MG63 (cell line): ENCODE data around the gene MLLT1. TPM values are rescaled to one million over a fixed set of nuclear protein-coding genes. Genes with fewer than 3 reads are reported as not detected.
"Not testable (repeated sequence)": the region's sequence is repeated elsewhere in the genome, so short reads cannot be mapped to it uniquely, and the experiment has no call there.

Experiments used
- DNase-seq: peaks from one replicate; pipeline ENCODE4 v3.0.0-alpha.2; 2020
- H3K27me3 ChIP-seq: fragments of 250-450 bp; sonication (Bioruptor Pico); 2 replicates; pipeline ENCODE4 v1.5.1; 2020; ENCODE audit warnings: mild to moderate bottlenecking, moderate library complexity
- H3K36me3 ChIP-seq: fragments of 250-450 bp; sonication (Bioruptor Pico); 2 replicates; pipeline ENCODE4 v1.5.1; 2020; ENCODE audit warnings: mild to moderate bottlenecking, moderate library complexity
- H3K4me3 ChIP-seq: fragments of 250-450 bp; sonication (Bioruptor Pico); 2 replicates; pipeline ENCODE4 v1.5.1; 2020; ENCODE audit warnings: mild to moderate bottlenecking, moderate library complexity
- H3K9me3 ChIP-seq: fragments of 250-450 bp; sonication (Bioruptor Pico); 2 replicates; pipeline ENCODE4 v1.5.1; 2020; ENCODE audit warnings: mild to moderate bottlenecking, moderate library complexity
- total RNA-seq: library from RNA; depleted of rRNA; stranded (reverse); fragments of >200 nt; shearing (Covaris generic); gene quantifications from 2 replicates; pipeline ENCODE4 v1.2.3, GENCODE V29; 2014; ENCODE audit warnings: low replicate concordance; rRNA removed

The MLLT1 gene, protein sequence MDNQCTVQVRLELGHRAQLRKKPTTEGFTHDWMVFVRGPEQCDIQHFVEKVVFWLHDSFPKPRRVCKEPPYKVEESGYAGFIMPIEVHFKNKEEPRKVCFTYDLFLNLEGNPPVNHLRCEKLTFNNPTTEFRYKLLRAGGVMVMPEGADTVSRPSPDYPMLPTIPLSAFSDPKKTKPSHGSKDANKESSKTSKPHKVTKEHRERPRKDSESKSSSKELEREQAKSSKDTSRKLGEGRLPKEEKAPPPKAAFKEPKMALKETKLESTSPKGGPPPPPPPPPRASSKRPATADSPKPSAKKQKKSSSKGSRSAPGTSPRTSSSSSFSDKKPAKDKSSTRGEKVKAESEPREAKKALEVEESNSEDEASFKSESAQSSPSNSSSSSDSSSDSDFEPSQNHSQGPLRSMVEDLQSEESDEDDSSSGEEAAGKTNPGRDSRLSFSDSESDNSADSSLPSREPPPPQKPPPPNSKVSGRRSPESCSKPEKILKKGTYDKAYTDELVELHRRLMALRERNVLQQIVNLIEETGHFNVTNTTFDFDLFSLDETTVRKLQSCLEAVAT
- total RNA-seq = 3.0 and 6.5 TPM in 2 replicates

DNA sequence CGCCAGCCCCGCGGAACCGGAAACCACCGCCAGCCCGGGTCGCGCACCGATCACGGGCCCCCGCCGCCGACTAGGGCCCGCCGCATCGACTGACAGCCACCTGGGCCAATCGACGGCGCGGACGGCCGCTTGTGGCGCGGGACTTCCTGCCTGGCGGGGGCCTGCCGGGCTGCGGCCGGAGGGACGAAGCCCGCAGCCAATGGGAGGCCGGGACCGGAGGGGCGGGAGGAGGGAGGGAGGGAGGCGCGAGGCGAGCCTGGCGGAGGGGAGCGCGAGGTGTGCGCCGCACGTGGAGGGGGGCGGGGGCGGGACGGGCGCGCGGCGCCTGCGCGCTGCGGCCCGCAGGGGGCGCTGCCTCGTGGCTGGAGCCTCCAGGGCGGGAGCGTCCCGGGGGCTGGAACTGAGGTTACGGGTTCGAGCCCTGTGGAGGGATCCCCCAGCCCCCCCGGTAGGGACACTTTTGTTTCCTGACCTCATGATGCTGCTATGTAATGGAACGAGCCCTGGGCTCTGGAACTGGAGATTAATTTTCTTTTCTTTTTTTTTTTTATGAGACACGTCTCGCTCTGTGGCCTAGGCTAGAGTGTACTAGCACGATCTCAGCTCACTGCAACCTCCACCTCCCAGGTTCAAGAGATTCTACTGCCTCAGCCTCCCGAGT is at the start of gene MLLT1:
Gene MLLT1, minus strand, starts transcription at position 45 of the 661 bp plus-strand sequence. CDS start 191 bp downstream, outside the sequence.
- Histone ChIP-seq H3K4me3 (peak within 1 kb of the TSS; percentile 66), H3K9me3 (no peaks in the 10 kb centered on the region), H3K36me3 (no peaks in the 10 kb centered on the region; the same call in 1 of the 2 replicates), H3K27me3 (no peaks in the 10 kb centered on the region)
- DNase-seq = peak; percentile 97

DNA sequence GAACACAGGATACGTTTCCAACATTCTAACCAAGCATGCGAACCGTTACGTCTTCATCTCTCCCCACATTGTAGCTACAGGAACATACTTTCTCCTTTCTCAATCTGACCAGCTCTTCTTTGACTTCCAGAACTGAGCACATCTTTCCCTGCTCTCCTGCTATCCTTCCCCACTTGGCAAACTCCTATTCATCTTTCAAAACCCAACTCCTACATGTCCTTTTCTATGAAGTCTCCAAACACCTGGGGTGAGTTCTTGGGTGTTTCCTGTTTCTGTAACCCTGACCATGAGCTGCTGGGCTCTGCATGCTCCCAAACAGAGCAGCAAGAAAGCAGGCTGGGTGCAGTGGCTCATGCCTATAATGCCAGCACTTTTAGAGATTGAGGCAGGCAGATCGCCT is 47.0 kb upstream of the MLLT1 start:
- H3K9me3 ChIP-seq = no peaks in the 10 kb centered on the region
- no peak overlapping the region for H3K4me3 ChIP-seq
- DNase-seq = no peak
- no peaks in the 10 kb centered on the region for H3K27me3 ChIP-seq
- no peaks in the 10 kb centered on the region for H3K36me3 ChIP-seq

DNA sequence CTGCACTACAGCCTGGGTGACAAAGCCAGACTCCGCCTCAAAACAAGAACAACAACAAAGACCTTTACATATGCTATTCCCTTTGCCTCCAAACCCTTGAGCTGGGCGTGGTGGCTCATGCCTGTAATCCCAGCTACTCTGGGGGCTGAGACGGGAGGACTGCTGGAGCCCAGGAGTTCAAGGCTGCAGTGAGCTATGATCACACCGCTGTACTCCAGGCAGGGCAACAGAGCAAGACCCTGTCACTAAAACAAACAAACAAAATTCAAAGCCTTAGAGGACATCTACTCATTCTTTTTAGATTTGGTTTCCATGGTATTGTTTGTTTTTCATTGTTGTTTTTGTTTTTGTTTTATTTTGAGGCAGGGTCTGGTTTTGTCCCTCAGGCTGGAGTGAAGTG is 45.8 kb upstream of the MLLT1 start:
- Histone ChIP-seq H3K4me3 (no peak overlapping the region), H3K27me3 (no peaks in the 10 kb centered on the region), H3K36me3 (no peaks in the 10 kb centered on the region), H3K9me3 (no peaks in the 10 kb centered on the region)
- DNase-seq = no peak

DNA sequence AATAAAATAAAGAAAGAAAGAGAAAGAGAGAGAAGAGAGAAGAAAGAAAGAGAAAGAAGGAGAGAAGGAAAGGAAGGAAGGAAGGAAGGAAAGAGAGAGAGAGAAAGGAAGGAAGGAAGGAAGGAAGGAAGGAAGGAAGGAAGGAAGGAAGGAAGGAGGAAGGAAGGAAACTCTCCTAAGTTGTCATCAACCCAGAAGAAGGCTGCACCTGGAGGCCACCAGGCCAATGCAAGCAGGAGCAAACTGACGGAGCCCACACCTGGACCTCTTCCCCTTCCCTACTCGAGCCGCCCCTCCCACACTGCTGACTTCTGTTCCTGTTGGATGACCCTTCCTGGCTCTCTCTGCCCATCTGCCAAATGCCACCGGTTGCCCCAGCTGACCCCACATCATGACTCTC is 45.0 kb upstream of the MLLT1 start:
- Histone ChIP-seq H3K9me3 (no peaks in the 10 kb centered on the region), H3K4me3 (no peak overlapping the region), H3K36me3 (no peaks in the 10 kb centered on the region), H3K27me3 (no peaks in the 10 kb centered on the region)
- no peak for DNase-seq

DNA sequence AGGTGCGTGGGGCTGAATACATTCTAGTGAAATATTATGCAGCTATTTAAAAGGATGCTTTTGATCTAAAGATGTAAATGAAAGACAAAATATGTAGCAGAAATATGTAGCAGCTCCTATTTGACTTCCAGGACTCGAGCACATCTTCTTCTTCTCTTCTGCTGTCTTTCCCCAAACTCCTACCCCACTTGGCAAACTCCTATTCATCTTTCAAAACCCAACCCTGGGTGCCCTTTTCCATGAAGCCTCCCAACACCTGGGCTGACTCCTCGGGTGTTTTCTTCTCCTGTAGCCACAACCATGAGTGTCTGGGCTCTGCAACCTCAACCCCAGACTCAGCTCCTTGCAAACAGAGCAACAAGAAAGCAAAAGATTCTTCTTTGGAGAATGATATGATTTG is 42.5 kb upstream of the MLLT1 start:
- no peaks in the 10 kb centered on the region for H3K9me3 ChIP-seq
- H3K4me3 ChIP-seq = no peak overlapping the region
- no peak for DNase-seq
- H3K27me3 ChIP-seq = no peaks in the 10 kb centered on the region
- H3K36me3 ChIP-seq = no peaks in the 10 kb centered on the region

DNA sequence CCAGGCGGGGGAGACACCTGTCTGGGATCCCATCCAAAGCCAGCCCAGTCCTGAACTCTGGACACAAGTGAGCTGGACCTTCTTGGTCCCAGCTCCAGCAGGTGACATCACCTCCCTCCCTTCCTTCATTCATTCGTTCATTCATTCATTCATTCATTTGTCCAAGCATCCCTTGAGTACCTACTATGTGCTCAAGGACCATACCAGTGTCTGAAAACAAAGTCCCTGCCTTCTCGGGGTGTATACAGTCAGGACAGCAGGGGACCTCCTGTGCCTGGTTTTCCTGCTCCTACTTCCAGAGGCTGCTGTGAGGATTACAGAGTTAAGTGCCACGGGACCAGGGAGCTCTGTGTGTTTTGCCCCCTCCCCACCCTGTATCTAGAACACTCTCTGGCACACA is 39.6 kb upstream of the MLLT1 start:
- Histone ChIP-seq H3K4me3 (no peak overlapping the region), H3K36me3 (no peaks in the 10 kb centered on the region), H3K9me3 (no peaks in the 10 kb centered on the region), H3K27me3 (no peaks in the 10 kb centered on the region)
- no peak for DNase-seq

DNA sequence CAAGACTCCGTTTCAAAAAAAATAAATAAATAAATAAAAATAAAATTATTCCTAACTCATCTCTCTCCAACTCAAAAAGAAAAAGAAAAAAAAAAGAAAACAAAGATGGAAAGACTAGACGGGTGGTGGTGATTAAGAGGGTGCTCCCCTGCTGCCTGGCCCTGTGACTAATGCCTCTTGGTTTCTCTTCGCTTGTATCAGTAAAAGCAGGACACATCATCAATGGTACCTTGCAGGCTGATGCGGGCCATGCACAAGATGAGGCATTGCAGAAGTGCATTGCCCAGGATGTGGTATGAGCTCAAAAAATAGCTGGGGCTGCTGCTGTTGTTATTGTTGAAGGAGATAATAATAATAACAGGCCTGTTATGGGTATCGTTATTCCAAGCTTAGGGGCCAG is 39.0 kb upstream of the MLLT1 start:
- Histone ChIP-seq H3K9me3 (no peaks in the 10 kb centered on the region), H3K4me3 (no peak overlapping the region), H3K27me3 (no peaks in the 10 kb centered on the region), H3K36me3 (no peaks in the 10 kb centered on the region)
- DNase-seq = peak; percentile 30

DNA sequence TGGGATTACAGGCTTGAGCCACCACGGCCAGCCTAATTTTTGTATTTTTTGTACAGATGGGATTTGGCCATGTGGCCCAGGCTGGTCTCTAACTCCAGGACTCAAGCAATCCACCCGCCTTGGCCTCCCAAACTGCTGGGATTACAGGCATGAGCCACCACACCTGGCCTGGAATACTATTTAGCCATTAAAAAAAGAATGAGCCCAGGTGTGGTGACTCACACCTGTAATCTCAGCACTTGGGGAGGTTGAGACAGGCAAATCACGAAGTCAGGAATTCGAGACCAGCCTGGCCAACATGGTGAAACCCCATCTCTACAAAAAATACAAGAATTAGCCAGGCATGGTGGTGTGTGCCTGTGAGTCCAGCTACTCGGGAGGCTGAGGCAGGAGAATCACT is 35.9 kb upstream of the MLLT1 start:
- H3K9me3 ChIP-seq, DNase-seq, H3K36me3 ChIP-seq, H3K4me3 ChIP-seq, H3K27me3 ChIP-seq: not testable (repeated sequence)

DNA sequence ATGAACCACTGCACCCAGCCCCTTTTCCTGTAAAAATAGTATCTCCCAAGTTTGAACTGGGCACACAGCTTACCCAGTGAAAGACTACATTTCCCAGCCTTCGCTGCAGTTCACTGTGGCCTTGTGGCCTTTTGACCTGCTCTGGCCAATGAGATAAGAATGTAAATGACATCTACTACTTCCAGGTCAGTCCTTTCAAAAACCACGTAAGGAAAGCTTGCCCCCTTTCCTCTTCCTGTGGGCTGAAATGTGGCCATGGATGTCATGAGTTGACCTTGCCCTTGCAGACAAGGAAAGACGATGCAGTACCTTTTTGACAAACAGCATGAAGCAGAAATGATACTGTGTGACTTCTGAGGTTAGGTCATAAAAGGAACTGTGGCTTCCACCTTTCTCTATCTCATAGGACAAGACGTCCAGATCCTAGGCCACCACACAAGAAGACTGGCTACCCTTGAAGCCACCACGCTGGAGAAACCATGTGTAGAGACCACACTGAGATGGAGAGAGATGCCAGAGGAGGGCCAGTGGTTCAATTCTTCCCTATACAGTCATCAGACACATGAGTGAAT is 33.7 kb upstream of the MLLT1 start:
- no peak for DNase-seq
- H3K36me3 ChIP-seq = no peaks in the 10 kb centered on the region
- no peak overlapping the region for H3K4me3 ChIP-seq
- H3K9me3 ChIP-seq = no peaks in the 10 kb centered on the region
- no peaks in the 10 kb centered on the region for H3K27me3 ChIP-seq

DNA sequence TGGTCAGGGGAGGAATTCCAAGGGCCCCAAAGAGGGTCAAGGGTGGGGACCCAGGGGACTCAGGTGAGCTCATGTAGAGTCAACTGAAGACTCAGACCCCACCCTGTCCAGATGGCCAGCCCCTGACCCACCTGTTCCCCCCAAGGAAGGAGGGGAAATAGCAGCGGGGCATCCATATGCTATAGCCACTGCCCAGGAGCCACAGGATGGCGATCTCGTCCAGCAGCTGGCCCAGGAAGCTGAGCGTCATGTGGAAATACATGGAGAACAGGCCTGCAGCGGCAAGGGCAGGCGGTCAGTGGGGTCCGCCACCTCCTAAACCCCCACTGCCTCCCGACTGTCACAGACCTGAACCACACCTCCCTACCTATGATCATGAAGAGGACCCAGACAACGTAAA is 32.2 kb upstream of the MLLT1 start:
- H3K27me3 ChIP-seq = no peaks in the 10 kb centered on the region
- no peaks in the 10 kb centered on the region for H3K9me3 ChIP-seq
- no peak for DNase-seq
- H3K4me3 ChIP-seq = no peak overlapping the region
- no peaks in the 10 kb centered on the region for H3K36me3 ChIP-seq

DNA sequence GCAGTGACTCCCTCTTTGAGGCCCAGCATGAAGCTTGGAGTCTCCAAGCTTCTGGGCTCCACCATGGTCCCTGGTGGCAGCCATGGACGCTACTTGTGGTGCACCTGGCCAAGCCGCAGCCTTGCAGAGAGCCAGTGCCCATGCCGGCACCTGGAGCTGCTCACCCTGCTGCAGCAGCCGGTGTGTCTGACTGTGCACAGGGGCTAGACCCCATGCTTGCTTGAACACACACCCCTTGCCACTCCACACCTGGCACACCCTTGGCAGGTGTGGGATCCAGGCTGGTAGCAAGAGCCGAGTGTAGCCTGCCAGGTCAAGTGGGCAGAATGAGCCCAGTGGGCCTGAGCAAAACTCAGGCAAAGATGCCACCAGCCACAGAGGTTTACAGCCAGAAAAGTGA is 18.6 kb upstream of the MLLT1 start:
- Histone ChIP-seq H3K27me3 (no peaks in the 10 kb centered on the region), H3K9me3 (no peaks in the 10 kb centered on the region; the same call in 1 of the 2 replicates), H3K4me3 (no peak overlapping the region), H3K36me3 (no peaks in the 10 kb centered on the region)
- DNase-seq = no peak

DNA sequence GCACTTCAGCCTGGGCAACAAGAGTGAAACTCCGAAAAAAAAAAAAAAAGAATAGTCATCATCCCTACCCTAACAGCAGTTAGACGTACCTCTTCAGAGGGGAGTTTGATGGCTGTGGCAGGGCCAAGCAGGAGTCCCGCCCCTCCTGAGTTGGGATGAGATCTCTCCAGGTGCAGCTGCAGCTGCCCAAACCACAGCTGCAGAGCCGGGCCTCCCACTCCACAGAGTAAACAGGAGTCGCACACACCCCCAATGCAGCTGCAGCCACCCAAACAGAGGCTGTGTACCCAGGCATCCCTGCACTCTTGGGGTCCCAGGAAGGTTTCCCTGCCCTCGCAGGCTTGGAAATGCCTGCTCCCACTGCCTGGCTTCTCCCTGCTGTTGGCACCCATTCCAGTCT is 17.4 kb upstream of the MLLT1 start:
- Histone ChIP-seq H3K4me3 (no peak overlapping the region), H3K36me3 (no peaks in the 10 kb centered on the region), H3K9me3 (no peaks in the 10 kb centered on the region; the same call in 1 of the 2 replicates), H3K27me3 (no peaks in the 10 kb centered on the region)
- no peak for DNase-seq

DNA sequence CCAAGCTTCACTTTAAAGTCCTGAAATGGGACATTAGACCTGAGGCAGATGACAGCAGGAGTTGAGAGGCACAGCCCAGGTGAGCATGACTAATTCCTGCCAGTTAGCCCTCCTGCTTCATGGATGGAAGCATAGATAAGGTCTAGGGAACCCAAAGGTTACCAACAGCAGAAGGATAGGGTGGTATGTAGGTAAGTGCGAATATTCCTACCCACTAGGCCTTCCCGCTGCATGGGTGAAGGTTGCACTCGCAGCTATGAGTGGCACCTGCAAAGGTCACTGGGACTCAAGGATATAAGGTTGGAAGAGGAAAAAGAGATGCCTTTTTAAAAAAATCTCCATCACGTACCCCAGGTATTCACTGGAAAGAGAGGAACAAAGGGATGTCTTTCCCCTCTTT is 12.2 kb upstream of the MLLT1 start:
- DNase-seq = no peak
- H3K36me3 ChIP-seq = no peaks in the 10 kb centered on the region
- H3K4me3 ChIP-seq = no peak overlapping the region
- H3K9me3 ChIP-seq = peaks cover 2% of the 10 kb centered on the region
- H3K27me3 ChIP-seq = no peaks in the 10 kb centered on the region

DNA sequence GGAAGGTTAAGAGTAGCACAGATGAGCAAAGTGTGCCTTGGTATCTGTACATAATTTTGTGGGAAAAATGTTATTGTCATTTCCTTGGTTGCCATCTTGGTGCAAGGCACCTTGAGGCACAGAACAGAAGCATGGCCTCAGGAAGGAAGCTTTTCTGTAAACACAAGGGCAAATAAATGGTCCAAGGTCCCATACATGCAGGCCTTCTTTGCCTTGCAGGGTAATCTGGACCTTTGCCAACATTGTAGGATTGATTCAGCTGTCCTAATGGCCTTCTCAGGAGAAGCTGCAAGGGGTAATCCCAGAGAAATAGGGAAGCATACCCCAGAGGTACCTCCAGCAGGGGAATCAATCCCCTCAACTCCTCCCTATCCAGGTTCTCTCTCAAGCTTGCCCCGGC is 9.0 kb upstream of the MLLT1 start:
- no peak for DNase-seq
- no peaks in the 10 kb centered on the region for H3K27me3 ChIP-seq
- peaks cover 2% of the 10 kb centered on the region; the same call in 1 of the 2 replicates for H3K9me3 ChIP-seq
- H3K36me3 ChIP-seq = no peaks in the 10 kb centered on the region
- no peak overlapping the region for H3K4me3 ChIP-seq

DNA sequence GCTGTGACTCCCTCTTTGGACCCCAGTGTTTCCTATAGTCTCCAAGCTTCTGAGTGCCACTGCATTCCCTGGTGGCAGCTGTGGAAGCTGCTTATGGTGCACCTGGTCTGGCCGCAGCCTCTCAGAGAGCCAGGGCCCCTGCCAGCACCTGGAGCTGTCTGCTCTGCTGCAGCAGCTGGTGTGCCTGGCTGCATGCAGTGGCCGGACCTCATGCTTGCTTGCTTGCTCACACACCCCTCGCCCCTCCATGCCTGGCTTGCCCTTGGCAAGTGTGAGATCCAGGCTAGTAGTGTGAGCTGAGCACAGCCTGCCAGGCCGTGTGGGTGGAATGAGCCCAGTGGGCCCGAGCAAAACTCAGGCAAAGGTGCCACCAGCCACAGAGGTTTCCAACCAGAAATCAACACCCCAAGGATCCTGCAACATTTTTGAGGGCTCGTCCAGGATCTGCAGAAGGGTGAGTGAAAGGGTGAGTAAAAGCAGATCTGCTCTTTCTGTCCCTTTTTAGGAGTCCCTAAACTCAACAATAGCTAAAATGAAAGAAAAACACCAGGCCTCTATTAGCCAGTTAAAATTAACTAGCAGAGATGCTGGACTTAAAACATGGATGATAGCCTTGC is 7.6 kb upstream of the MLLT1 start:
- no peak for DNase-seq
- H3K4me3 ChIP-seq = no peak overlapping the region
- H3K9me3 ChIP-seq = peaks cover 2% of the 10 kb centered on the region; the same call in 1 of the 2 replicates
- no peaks in the 10 kb centered on the region for H3K27me3 ChIP-seq
- H3K36me3 ChIP-seq = no peaks in the 10 kb centered on the region

DNA sequence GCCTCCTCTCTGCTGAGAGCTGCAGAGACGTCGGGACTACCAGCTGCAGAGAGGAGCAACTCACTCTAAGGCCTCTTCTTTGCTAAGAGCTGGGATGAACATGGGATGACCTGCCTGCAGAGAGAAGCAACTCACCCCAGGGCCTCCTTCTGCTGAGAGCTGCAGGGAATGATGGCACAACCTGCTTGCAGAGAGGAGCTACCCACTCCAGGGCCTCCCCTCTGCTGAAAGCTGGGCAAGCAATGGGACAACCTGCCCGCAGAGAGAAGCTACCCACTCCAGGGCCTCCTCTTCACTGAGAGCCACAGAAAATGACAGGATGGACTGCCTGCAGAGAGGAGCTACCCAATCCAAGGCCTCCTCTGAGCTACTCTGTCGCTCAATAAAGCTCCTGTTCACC is 6.9 kb upstream of the MLLT1 start:
- Histone ChIP-seq H3K9me3 (peaks cover under 1% of the 10 kb centered on the region; the same call in 1 of the 2 replicates), H3K36me3 (no peaks in the 10 kb centered on the region)

DNA sequence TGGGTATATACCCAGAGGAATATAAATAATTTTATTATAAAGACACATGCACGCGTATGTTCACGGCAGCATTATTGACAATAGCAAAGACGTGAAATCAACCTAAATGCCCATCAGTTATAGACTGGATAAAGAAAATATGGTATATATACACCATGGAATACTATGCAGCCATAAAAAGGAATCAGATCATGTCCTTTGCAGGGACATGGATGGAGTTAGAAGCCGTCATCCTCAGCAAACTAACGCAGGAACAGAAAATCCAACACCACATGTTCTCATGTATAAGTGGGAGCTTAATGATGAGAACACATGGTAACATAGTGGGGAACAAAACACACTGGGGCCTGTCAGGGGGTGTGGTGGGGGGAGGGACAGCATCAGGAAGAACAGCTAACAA is 2.6 kb upstream of the MLLT1 start:
- not testable (repeated sequence) for DNase-seq

More for the DNA sequence above, 6.9 kb upstream of the MLLT1 start:
- DNase-seq = no peak
- Histone ChIP-seq H3K4me3 (no peak overlapping the region), H3K27me3 (no peaks in the 10 kb centered on the region)

More for the DNA sequence above, 2.6 kb upstream of the MLLT1 start:
- not testable (repeated sequence) for H3K36me3 ChIP-seq, H3K9me3 ChIP-seq, H3K27me3 ChIP-seq, H3K4me3 ChIP-seq
